ENCODE measurements around the gene DIRAS2.

DIRAS2 gene

GRCh38 chr9:90578126-90578815, 64.4 kb downstream of the DIRAS2 start:
- Mint-ChIP-seq H3K4me3 (no peak overlapping the region), H3K4me1 (no peaks in the 10 kb centered on the region), H3K9me3 (no peaks in the 10 kb centered on the region), H3K27ac (no peak overlapping the region), H3K27me3 (no peaks in the 10 kb centered on the region), H3K36me3 (no peaks in the 10 kb centered on the region)
- ATAC-seq, result no peak

- H3K36me3 Mint-ChIP-seq, result no peaks in the 10 kb centered on the region
These were observed 73.1 kb downstream of the DIRAS2 start for GRCh38 chr9:90569511-90569910.

GRCh38 chr9:90568667-90569066, 74.0 kb downstream of the DIRAS2 start:
- no peaks in the 10 kb centered on the region for H3K36me3 Mint-ChIP-seq
- H3K4me3 Mint-ChIP-seq, result no peak overlapping the region
- ATAC-seq, result no peak
- peaks cover 21% of the 10 kb centered on the region for H3K27me3 Mint-ChIP-seq
- H3K4me1 Mint-ChIP-seq, result no peaks in the 10 kb centered on the region
- no peak overlapping the region for H3K27ac Mint-ChIP-seq
- H3K9me3 Mint-ChIP-seq, result no peaks in the 10 kb centered on the region

More at GRCh38 chr9:90569511-90569910, 73.1 kb downstream of the DIRAS2 start:
- no peak overlapping the region for H3K27ac Mint-ChIP-seq
- peaks cover 21% of the 10 kb centered on the region for H3K27me3 Mint-ChIP-seq
- ATAC-seq, result no peak
- H3K9me3 Mint-ChIP-seq, result no peaks in the 10 kb centered on the region
- H3K4me1 Mint-ChIP-seq, result no peaks in the 10 kb centered on the region
- H3K4me3 Mint-ChIP-seq, result no peak overlapping the region

DNA sequence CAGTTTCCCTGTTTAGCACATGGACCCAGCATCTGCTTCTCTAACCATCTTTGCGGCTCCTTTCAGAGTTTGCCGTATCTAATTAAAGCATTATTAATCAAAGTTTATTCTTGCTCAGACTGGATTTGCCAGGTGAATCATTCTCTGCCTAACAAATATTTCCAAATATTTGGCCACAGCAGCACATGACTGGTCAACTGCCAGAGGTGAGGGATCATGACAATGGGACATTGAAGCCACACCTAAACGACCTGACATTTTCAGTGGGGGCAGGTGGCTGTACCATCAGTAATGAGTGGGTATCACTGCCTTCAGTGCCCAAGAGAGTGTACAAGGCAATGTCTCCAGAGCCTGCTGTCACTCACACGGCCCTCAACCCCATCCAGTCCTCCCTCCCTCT, 80.4 kb downstream of the DIRAS2 start:
- Mint-ChIP-seq H3K9me3 (no peaks in the 10 kb centered on the region), H3K4me3 (no peak overlapping the region), H3K4me1 (no peaks in the 10 kb centered on the region), H3K36me3 (no peaks in the 10 kb centered on the region), H3K27ac (no peak overlapping the region), H3K27me3 (peaks cover 5% of the 10 kb centered on the region)
- no peak for ATAC-seq

Data from stimulated activated memory B cell treated with anti-CD40 and anti-IgM and Interleukin-4, amounts not matched to agents 10 μg/mL and 1 μg/mL and 100 μg/mL, for 72 hours (primary cell).